Vagina (tissue), 2 donors: ENCODE data around the gene ST8SIA1.

Experiments used
- CTCF ChIP-seq, 3 experiments: fragments of 450-650 bp in 2 of 3; fragments of 200-600 bp in 1 of 3; sonication (generic) in 1 of 3; IDR thresholded peaks; one replicate each; pipeline ENCODE4 v1.5.1; 2017 to 2019; ENCODE audit warnings: antibody characterized with exemption in 3 of 3, mild to moderate bottlenecking in 2 of 3, moderate library complexity in 2 of 3
- POLR2A ChIP-seq, 2 donors: fragments of 450-650 bp; IDR thresholded peaks; one replicate each; pipeline ENCODE4 v1.6.1; 2017; ENCODE audit warnings: antibody characterized with exemption in 2 of 2, mild to moderate bottlenecking in 2 of 2, moderate library complexity in 2 of 2
- POLR2AphosphoS5 ChIP-seq, 2 donors: sonication (generic); formaldehyde crosslinking; IDR thresholded peaks; one replicate each; pipeline ENCODE4 v1.9.0; 2017; ENCODE audit warnings: antibody characterized with exemption in 2 of 2, mild to moderate bottlenecking in 2 of 2, low read depth in 1 of 2; ENCODE audit not compliant: insufficient read depth in 1 of 2

GRCh38 chr12:22209422-22209821 lies 125.1 kb downstream of the ST8SIA1 start:
- TF ChIP-seq CTCF (IDR thresholded peaks at IDR 0.05) (no peak), POLR2A (IDR thresholded peaks at IDR 0.05) (no peak), POLR2AphosphoS5 (IDR thresholded peaks at IDR 0.05; ENCODE audit: insufficient read depth in 1 of 2, low read depth in 1 of 2) (no peak)
